GM12865 (cell line): ENCODE results near the gene IFIT1.

Source experiments
- DNase-seq: peaks from one replicate; pipeline ENCODE4 v3.0.0; 2010; ENCODE audit warnings: low read depth
- H3K4me3 ChIP-seq: 2 replicates; pipeline ENCODE4 v1.5.1; 2011; ENCODE audit warnings: mild to moderate bottlenecking, low read depth, low read length, control low read depth
- CTCF ChIP-seq: IDR thresholded peaks from 2 replicates; pipeline ENCODE4 v1.5.1; 2011; ENCODE audit warnings: low read length, control low read depth, low read depth, inconsistent platforms; ENCODE audit not compliant: insufficient read depth; ENCODE audit errors: missing control alignments

The IFIT1 gene

DNA sequence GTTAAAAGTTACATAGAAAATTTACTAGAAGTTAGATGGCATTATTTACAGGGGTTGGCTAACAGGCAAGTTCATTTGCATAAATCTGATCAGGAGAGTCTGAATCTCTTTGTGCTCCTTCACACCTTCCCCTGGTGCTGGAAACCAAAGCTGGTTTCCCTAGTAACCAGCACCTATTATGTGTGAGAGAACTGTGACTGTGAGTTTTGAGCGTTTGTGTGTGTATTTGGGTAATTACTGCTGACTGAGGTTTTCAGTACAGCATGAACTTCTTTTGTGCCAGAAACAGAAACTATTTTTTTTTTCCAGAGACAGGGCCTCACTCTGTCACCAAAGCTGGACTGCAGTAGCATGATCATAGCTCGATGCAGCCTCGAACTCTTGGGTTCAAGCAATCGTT, 24.9 kb upstream of the IFIT1 start:
- TF ChIP-seq CTCF = no peak
- no peak overlapping the region for H3K4me3 ChIP-seq
- DNase-seq = peak; percentile 88

GRCh38 chr10:89368129-89368528, 24.3 kb upstream of the IFIT1 start:
- no peak for DNase-seq
- no peak overlapping the region for H3K4me3 ChIP-seq
- no peak for TF ChIP-seq CTCF

- TF ChIP-seq CTCF = peak; percentile 51
- no peak overlapping the region for H3K4me3 ChIP-seq
- DNase-seq = peak; percentile 62
Measured at GRCh38 chr10:89369156-89370105, 23.0 kb upstream of the IFIT1 start.

GRCh38 chr10:89371079-89371478, 21.3 kb upstream of the IFIT1 start:
- TF ChIP-seq CTCF = no peak
- no peak for DNase-seq

DNA sequence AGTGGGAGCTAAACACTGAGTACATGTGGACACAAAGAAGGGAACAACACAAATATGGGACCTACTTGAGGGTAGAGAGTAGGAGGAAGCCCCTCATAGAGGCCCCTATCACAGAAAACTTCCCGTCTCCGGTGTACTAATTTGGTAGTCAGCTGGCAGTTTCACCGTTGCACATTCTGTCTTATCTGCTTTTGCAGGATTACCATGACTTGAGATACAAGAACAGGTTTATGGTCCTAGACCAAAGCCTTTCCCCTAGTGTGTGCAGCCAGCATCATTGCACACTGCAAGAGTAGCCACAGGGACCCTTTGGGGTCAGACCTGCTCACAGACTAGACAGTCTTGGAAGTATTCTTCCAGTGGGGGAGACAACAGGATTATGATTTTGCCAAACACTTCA, 20.4 kb upstream of the IFIT1 start:
- no peak overlapping the region for H3K4me3 ChIP-seq
- TF ChIP-seq CTCF = no peak
- no peak for DNase-seq

More at GRCh38 chr10:89371079-89371478, 21.3 kb upstream of the IFIT1 start:
- H3K4me3 ChIP-seq = no peak overlapping the region

DNA sequence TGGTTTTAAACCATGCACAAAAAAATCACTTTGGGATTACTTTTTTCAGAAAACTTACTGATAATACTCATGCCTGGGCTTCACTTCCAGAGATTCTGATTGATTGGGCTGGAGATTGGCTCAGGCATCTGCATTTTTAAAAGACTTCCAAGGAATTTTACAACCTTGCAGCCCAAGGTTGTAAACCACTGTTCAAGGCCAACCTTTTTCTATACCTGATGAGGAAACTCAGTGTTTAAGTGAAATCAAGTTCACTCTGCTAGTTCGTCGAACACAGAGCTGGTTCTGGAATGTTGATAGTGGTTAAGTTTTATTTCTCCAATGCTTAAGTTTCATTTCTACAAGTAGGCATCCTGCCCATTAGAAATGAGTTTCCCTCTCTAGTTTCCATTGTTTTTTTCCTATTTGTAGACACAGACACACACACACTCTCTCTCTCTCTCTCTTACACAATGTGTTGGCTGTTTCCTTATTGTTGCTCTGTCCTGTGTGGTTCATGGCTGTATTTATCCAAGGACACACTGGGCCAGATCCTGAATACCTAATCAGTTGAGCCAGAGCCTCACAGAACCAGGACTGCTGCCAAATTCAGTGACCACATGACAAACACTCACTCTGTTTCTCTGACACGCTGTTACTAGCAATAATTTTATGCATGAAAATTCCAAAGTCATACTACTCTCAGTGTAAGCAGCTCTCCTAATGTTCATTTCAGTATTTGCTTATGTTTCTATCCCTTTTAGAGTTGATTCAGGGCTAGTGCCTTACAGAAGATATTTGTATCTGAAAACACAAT, 18.3 kb upstream of the IFIT1 start:
- no peak for DNase-seq
- TF ChIP-seq CTCF = no peak
- H3K4me3 ChIP-seq = no peak overlapping the region
